GM12878 (cell line): Measurements from ENCODE around the gene MPRIP.

Experiments
- EP300 ChIP-seq, 2 experiments: fragments of 150-350 bp in 1 of 2; IDR thresholded peaks; 2 replicates each; pipeline ENCODE4 v1.6.1; 2011 to 2012; ENCODE audit warnings: low read depth in 2 of 2, low read length in 2 of 2, borderline replicate concordance in 1 of 2, improper control_type of control experiment in 1 of 2, inconsistent platforms in 1 of 2; ENCODE audit not compliant: control insufficient read depth in 1 of 2
- HDAC2 ChIP-seq: fragments of 200-600 bp; sonication (generic); IDR thresholded peaks from 2 replicates; pipeline ENCODE4 v1.6.1; 2017
- POLR2A ChIP-seq: IDR thresholded peaks from 2 replicates; pipeline ENCODE4 v1.6.1; 2011; ENCODE audit warnings: low read depth, mild to moderate bottlenecking, low read length
- POLR2AphosphoS5 ChIP-seq: IDR thresholded peaks from 2 replicates; pipeline ENCODE4 v1.6.1; 2011; ENCODE audit warnings: mild to moderate bottlenecking, low read length, inconsistent platforms
- TAF1 ChIP-seq: IDR thresholded peaks from 2 replicates; pipeline ENCODE4 v1.6.1; 2011; ENCODE audit warnings: mild to moderate bottlenecking, low read depth, low read length, borderline replicate concordance
- TF ChIP-seq, protein P1 (sequence below), 3 experiments: IDR thresholded peaks in 2 of 3; conservative IDR thresholded peaks in 1 of 3; 2 replicates each; pipeline ENCODE4 v1.5.1; 2011; ENCODE audit warnings: low read depth in 3 of 3, low read length in 3 of 3, mild to moderate bottlenecking in 3 of 3, control low read depth in 2 of 3, moderate library complexity in 2 of 3, inconsistent platforms in 1 of 3, mixed read lengths in 1 of 3; ENCODE audit not compliant: control insufficient read depth in 2 of 3, insufficient read depth in 1 of 3; ENCODE audit errors: extremely low read depth in 1 of 3
- TF ChIP-seq, protein P2 (sequence below): fragments of 450-650 bp; IDR thresholded peaks from 2 replicates; pipeline ENCODE4 v1.6.1; 2017; ENCODE audit warnings: antibody characterized with exemption, mild to moderate bottlenecking, moderate library complexity
- TF ChIP-seq, protein P3 (sequence below): fragments of 450-650 bp; formaldehyde crosslinking; IDR thresholded peaks from 2 replicates; pipeline ENCODE4 v1.5.0; 2022; ENCODE audit warnings: mild to moderate bottlenecking, missing genetic modification characterization

DNA sequence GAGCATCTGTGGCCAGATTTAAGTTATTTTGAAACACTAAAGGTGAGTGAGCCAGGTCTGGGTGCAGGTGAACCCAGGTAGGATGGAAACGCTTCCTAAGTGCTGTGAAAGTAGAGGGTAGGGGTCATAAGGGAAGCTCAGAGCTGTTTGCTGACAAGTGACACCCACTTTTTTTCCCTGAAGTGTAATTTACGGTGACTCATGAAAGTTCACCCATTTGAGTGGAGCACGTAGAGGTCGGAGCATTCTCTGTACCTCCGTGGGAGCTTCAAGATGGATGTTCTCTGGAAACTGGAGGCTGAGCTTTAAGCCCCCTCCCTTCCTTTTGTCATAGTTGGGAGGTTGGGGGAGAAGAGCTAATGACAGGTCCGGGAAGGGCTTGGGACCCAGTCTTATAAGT lies 44.3 kb downstream of the MPRIP start:
- no peak for TF ChIP-seq HDAC2
- no peak for TF ChIP-seq POLR2AphosphoS5
- TF ChIP-seq, protein P1, sequence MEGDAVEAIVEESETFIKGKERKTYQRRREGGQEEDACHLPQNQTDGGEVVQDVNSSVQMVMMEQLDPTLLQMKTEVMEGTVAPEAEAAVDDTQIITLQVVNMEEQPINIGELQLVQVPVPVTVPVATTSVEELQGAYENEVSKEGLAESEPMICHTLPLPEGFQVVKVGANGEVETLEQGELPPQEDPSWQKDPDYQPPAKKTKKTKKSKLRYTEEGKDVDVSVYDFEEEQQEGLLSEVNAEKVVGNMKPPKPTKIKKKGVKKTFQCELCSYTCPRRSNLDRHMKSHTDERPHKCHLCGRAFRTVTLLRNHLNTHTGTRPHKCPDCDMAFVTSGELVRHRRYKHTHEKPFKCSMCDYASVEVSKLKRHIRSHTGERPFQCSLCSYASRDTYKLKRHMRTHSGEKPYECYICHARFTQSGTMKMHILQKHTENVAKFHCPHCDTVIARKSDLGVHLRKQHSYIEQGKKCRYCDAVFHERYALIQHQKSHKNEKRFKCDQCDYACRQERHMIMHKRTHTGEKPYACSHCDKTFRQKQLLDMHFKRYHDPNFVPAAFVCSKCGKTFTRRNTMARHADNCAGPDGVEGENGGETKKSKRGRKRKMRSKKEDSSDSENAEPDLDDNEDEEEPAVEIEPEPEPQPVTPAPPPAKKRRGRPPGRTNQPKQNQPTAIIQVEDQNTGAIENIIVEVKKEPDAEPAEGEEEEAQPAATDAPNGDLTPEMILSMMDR (IDR thresholded peaks at IDR 0.05 in 2 of 3, conservative IDR thresholded peaks at IDR 0.05 in 1 of 3; ENCODE audit: control insufficient read depth in 2 of 3, extremely low read depth in 1 of 3, insufficient read depth in 1 of 3, low read depth in 3 of 3, low read length in 3 of 3): no peak
- TF ChIP-seq TAF1: no peak
- no peak for TF ChIP-seq EP300 (IDR thresholded peaks at IDR 0.05; ENCODE audit: borderline replicate concordance in 1 of 2, control insufficient read depth in 1 of 2, low read depth in 2 of 2, low read length in 2 of 2)
- TF ChIP-seq, protein P2, sequence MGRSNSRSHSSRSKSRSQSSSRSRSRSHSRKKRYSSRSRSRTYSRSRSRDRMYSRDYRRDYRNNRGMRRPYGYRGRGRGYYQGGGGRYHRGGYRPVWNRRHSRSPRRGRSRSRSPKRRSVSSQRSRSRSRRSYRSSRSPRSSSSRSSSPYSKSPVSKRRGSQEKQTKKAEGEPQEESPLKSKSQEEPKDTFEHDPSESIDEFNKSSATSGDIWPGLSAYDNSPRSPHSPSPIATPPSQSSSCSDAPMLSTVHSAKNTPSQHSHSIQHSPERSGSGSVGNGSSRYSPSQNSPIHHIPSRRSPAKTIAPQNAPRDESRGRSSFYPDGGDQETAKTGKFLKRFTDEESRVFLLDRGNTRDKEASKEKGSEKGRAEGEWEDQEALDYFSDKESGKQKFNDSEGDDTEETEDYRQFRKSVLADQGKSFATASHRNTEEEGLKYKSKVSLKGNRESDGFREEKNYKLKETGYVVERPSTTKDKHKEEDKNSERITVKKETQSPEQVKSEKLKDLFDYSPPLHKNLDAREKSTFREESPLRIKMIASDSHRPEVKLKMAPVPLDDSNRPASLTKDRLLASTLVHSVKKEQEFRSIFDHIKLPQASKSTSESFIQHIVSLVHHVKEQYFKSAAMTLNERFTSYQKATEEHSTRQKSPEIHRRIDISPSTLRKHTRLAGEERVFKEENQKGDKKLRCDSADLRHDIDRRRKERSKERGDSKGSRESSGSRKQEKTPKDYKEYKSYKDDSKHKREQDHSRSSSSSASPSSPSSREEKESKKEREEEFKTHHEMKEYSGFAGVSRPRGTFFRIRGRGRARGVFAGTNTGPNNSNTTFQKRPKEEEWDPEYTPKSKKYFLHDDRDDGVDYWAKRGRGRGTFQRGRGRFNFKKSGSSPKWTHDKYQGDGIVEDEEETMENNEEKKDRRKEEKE: no peak
- TF ChIP-seq, protein P3, sequence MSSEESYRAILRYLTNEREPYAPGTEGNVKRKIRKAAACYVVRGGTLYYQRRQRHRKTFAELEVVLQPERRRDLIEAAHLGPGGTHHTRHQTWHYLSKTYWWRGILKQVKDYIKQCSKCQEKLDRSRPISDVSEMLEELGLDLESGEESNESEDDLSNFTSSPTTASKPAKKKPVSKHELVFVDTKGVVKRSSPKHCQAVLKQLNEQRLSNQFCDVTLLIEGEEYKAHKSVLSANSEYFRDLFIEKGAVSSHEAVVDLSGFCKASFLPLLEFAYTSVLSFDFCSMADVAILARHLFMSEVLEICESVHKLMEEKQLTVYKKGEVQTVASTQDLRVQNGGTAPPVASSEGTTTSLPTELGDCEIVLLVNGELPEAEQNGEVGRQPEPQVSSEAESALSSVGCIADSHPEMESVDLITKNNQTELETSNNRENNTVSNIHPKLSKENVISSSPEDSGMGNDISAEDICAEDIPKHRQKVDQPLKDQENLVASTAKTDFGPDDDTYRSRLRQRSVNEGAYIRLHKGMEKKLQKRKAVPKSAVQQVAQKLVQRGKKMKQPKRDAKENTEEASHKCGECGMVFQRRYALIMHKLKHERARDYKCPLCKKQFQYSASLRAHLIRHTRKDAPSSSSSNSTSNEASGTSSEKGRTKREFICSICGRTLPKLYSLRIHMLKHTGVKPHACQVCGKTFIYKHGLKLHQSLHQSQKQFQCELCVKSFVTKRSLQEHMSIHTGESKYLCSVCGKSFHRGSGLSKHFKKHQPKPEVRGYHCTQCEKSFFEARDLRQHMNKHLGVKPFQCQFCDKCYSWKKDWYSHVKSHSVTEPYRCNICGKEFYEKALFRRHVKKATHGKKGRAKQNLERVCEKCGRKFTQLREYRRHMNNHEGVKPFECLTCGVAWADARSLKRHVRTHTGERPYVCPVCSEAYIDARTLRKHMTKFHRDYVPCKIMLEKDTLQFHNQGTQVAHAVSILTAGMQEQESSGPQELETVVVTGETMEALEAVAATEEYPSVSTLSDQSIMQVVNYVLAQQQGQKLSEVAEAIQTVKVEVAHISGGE (CRISPR knock-in tag): no peak
- TF ChIP-seq POLR2A: no peak
